Lower lobe of right lung (tissue), 2 donors: Measurements from ENCODE around the gene TMF1. TPM values are rescaled to one million over a fixed set of nuclear protein-coding genes. Genes with fewer than 3 reads are reported as not detected.

ENCODE experiments used
- ATAC-seq, 2 donors: fragments of 200-7000 bp; cut with Tn5 transposase; one replicate each; pipeline ENCODE4 v1.9.1; 2020 to 2022; ENCODE audit warnings: mild to moderate bottlenecking in 2 of 2, moderate library complexity in 2 of 2
- DNase-seq: peaks from one replicate; pipeline ENCODE4 v3.0.0-alpha.2; 2020
- H3K27ac ChIP-seq: fragments of 200-600 bp; one replicate; pipeline ENCODE4 v1.8.0; 2022
- H3K27me3 ChIP-seq: fragments of 200-600 bp; one replicate; pipeline ENCODE4 v1.8.0; 2022; ENCODE audit warnings: low read depth
- H3K36me3 ChIP-seq: fragments of 200-600 bp; one replicate; pipeline ENCODE4 v1.8.0; 2022; ENCODE audit warnings: mild to moderate bottlenecking
- H3K4me1 ChIP-seq: fragments of 200-600 bp; one replicate; pipeline ENCODE4 v1.8.0; 2022
- H3K4me3 ChIP-seq: fragments of 200-600 bp; one replicate; pipeline ENCODE4 v1.8.0; 2022; ENCODE audit warnings: mild to moderate bottlenecking
- H3K9me3 ChIP-seq: fragments of 200-600 bp; one replicate; pipeline ENCODE4 v1.8.0; 2022
- CTCF ChIP-seq: fragments of 200-600 bp; IDR thresholded peaks from one replicate; pipeline ENCODE4 v1.8.0; 2022; ENCODE audit warnings: antibody characterized with exemption, mild to moderate bottlenecking
- intact Hi-C: fragments of 100-400 bp; cut with DNase I; formaldehyde crosslinking; loops from one replicate; pipeline ENCODE4 v1.11.0; 2022
- total RNA-seq: library from RNA; stranded (reverse); fragmentation: NEBNext Ultra II Directional; extraction: Animal tissue kit (Norgen Biotek cat#: 25700); gene quantifications from one replicate; pipeline ENCODE4 v1.2.1, GENCODE V29; 2021
- donor health status: DM: no; HTN: yes; CAD: no; lungs with severe emphysema.

TMF1 gene
- total RNA-seq, 1 donor from 2014 or later: 40.0 TPM

GRCh38 chr3:69072928-69073327 lies 20.8 kb upstream of the TMF1 start:
- Histone ChIP-seq H3K4me3 (no peak overlapping the region), H3K4me1 (peaks cover 9% of the 10 kb centered on the region), H3K9me3 (no peaks in the 10 kb centered on the region), H3K27ac (no peak overlapping the region), H3K27me3 (no peaks in the 10 kb centered on the region), H3K36me3 (peaks cover 56% of the 10 kb centered on the region)
- DNase-seq (no peak), ATAC-seq (no peak)
- intact Hi-C loops: no loop called here
- TF ChIP-seq CTCF: no peak

- H3K4me1 ChIP-seq: no peaks in the 10 kb centered on the region
- peaks cover 56% of the 10 kb centered on the region for H3K36me3 ChIP-seq
- ATAC-seq: no peak
- intact Hi-C loops: no loop called here
- no peak overlapping the region for H3K27ac ChIP-seq
- no peak for DNase-seq
- no peak overlapping the region for H3K4me3 ChIP-seq
- no peaks in the 10 kb centered on the region for H3K9me3 ChIP-seq
- no peaks in the 10 kb centered on the region for H3K27me3 ChIP-seq
- TF ChIP-seq CTCF: no peak
Observed at GRCh38 chr3:69066121-69066520, 14.0 kb upstream of the TMF1 start.

GRCh38 chr3:69065318-69065964 lies 13.3 kb upstream of the TMF1 start:
- ATAC-seq: no peak
- intact Hi-C loops: no loop called here

GRCh38 chr3:69063636-69064035 lies 11.5 kb upstream of the TMF1 start:
- H3K4me3 ChIP-seq: no peak overlapping the region
- no peak for DNase-seq
- H3K9me3 ChIP-seq: no peaks in the 10 kb centered on the region
- H3K27me3 ChIP-seq: no peaks in the 10 kb centered on the region
- ATAC-seq: no peak
- H3K36me3 ChIP-seq: peaks cover 62% of the 10 kb centered on the region
- H3K27ac ChIP-seq: no peak overlapping the region
- intact Hi-C loops: no loop called here
- TF ChIP-seq CTCF: no peak
- H3K4me1 ChIP-seq: no peaks in the 10 kb centered on the region

More at GRCh38 chr3:69065318-69065964, 13.3 kb upstream of the TMF1 start:
- Histone ChIP-seq H3K27me3 (no peaks in the 10 kb centered on the region), H3K9me3 (no peaks in the 10 kb centered on the region), H3K36me3 (peaks cover 56% of the 10 kb centered on the region), H3K4me1 (no peaks in the 10 kb centered on the region), H3K4me3 (no peak overlapping the region), H3K27ac (no peak overlapping the region)
- no peak for TF ChIP-seq CTCF
- DNase-seq: no peak

GRCh38 chr3:69059688-69060087 lies 7.6 kb upstream of the TMF1 start:
- ATAC-seq: no peak
- no peak for DNase-seq
- no peaks in the 10 kb centered on the region for H3K27me3 ChIP-seq
- H3K4me1 ChIP-seq: no peaks in the 10 kb centered on the region
- intact Hi-C loops: no loop called here
- H3K9me3 ChIP-seq: no peaks in the 10 kb centered on the region
- peaks cover 87% of the 10 kb centered on the region for H3K36me3 ChIP-seq
- H3K27ac ChIP-seq: no peak overlapping the region
- no peak for TF ChIP-seq CTCF
- no peak overlapping the region for H3K4me3 ChIP-seq

GRCh38 chr3:69058947-69059224 lies 6.8 kb upstream of the TMF1 start:
- Histone ChIP-seq H3K4me3 (no peak overlapping the region), H3K27ac (no peak overlapping the region), H3K9me3 (no peaks in the 10 kb centered on the region), H3K4me1 (no peaks in the 10 kb centered on the region), H3K27me3 (no peaks in the 10 kb centered on the region), H3K36me3 (peaks cover 88% of the 10 kb centered on the region)
- intact Hi-C loops: no loop called here
- no peak for TF ChIP-seq CTCF
- DNase-seq (no peak), ATAC-seq (no peak)
